GM19238 (cell line): ENCODE data around the gene ZNF407.
"Not testable (repeated sequence)": the region's sequence is repeated elsewhere in the genome, so short reads cannot be mapped to it uniquely, and the experiment has no call there.

Experiments
- DNase-seq: peaks from one replicate; pipeline ENCODE4 v3.0.0; 2011; ENCODE audit warnings: low spot score; ENCODE audit not compliant: insufficient read length

Gene ZNF407

GRCh38 chr18:74957588-74958224 lies 360.0 kb downstream of the ZNF407 start:
- DNase-seq = no peak

- DNase-seq = no peak
Measured at GRCh38 chr18:74959216-74959615, 361.5 kb downstream of the ZNF407 start.

GRCh38 chr18:74961596-74961995 lies 363.9 kb downstream of the ZNF407 start:
- no peak for DNase-seq

- DNase-seq = no peak
Measured at GRCh38 chr18:74963820-74964446, 366.3 kb downstream of the ZNF407 start.

- DNase-seq = no peak
Measured at GRCh38 chr18:74965682-74966081, 368.0 kb downstream of the ZNF407 start.

- no peak for DNase-seq
Measured at GRCh38 chr18:74967438-74967837, 369.8 kb downstream of the ZNF407 start.

GRCh38 chr18:74967979-74968378 lies 370.3 kb downstream of the ZNF407 start:
- DNase-seq = no peak

GRCh38 chr18:74971358-74971757 lies 373.7 kb downstream of the ZNF407 start:
- DNase-seq = not testable (repeated sequence)

- DNase-seq = not testable (repeated sequence)
Measured at GRCh38 chr18:74971776-74972175, 374.1 kb downstream of the ZNF407 start.

- DNase-seq = no peak
Measured at GRCh38 chr18:74972354-74972753, 374.7 kb downstream of the ZNF407 start.

- no peak for DNase-seq
Measured at GRCh38 chr18:74975001-74975400, 377.3 kb downstream of the ZNF407 start.

- DNase-seq = no peak
Measured at GRCh38 chr18:74976331-74976909, 378.8 kb downstream of the ZNF407 start.

GRCh38 chr18:74977041-74977440 lies 379.4 kb downstream of the ZNF407 start:
- no peak for DNase-seq

- DNase-seq = no peak
Measured at GRCh38 chr18:74980669-74981068, 383.0 kb downstream of the ZNF407 start.

GRCh38 chr18:74981476-74981875 lies 383.8 kb downstream of the ZNF407 start:
- no peak for DNase-seq

- no peak for DNase-seq
Measured at GRCh38 chr18:74982946-74983635, 385.4 kb downstream of the ZNF407 start.

GRCh38 chr18:74989134-74989533 lies 391.5 kb downstream of the ZNF407 start:
- no peak for DNase-seq

GRCh38 chr18:74990563-74991081 lies 393.0 kb downstream of the ZNF407 start:
- DNase-seq = no peak

GRCh38 chr18:74994502-74995418 lies 397.1 kb downstream of the ZNF407 start:
- peak; percentile 10 for DNase-seq

- no peak for DNase-seq
Measured at GRCh38 chr18:74995419-74995736, 397.7 kb downstream of the ZNF407 start.

GRCh38 chr18:74996055-74996454 lies 398.4 kb downstream of the ZNF407 start:
- no peak for DNase-seq
